K562 (cell line): ENCODE data around the gene PTCH1.

Source experiments
- BRD9 ChIP-seq: fragments of 450-650 bp; IDR thresholded peaks from 2 replicates; pipeline ENCODE4 v1.6.1; 2018; ENCODE audit warnings: low read depth; ENCODE audit not compliant: partially characterized antibody
- CBX5 ChIP-seq: IDR thresholded peaks from 2 replicates; pipeline ENCODE4 v1.6.1; 2014; ENCODE audit warnings: low read depth, borderline replicate concordance
- CTCF ChIP-seq, 3 experiments: IDR thresholded peaks in 2 of 3; conservative IDR thresholded peaks in 1 of 3; 2 replicates each; pipeline ENCODE4 v1.5.1; 2011 to 2012; ENCODE audit warnings: low read length in 3 of 3, mild to moderate bottlenecking in 3 of 3, control low read depth in 2 of 3, improper control_type of control experiment in 1 of 3, inconsistent platforms in 1 of 3, low read depth in 1 of 3, mixed read lengths in 1 of 3, moderate library complexity in 1 of 3; ENCODE audit not compliant: insufficient read depth in 2 of 3
- FOXK2 ChIP-seq, 2 experiments: fragments of 450-650 bp; IDR thresholded peaks in 1 of 2; conservative IDR thresholded peaks in 1 of 2; 2 replicates each; pipeline ENCODE4 v1.6.1; 2016; ENCODE audit warnings: low read depth in 2 of 2, mild to moderate bottlenecking in 1 of 2
- GABPA ChIP-seq: fragments of 200-800 bp; sonication (Bioruptor generic); conservative IDR thresholded peaks from 2 replicates; pipeline ENCODE4 v1.6.1; 2016; ENCODE audit warnings: low read depth, missing genetic modification characterization, missing compliant biosample characterization
- MEF2D ChIP-seq: conservative IDR thresholded peaks from 2 replicates; pipeline ENCODE4 v1.6.1; 2016; ENCODE audit warnings: low read depth, missing genetic modification characterization, missing compliant biosample characterization
- MYNN ChIP-seq, 2 experiments: sonication (generic); formaldehyde crosslinking in 1 of 2; IDR thresholded peaks; 2 replicates each; pipeline versions ENCODE4 v1.5.0 to v1.6.1; 2016 to 2020; ENCODE audit warnings: antibody characterized with exemption in 1 of 2, missing genetic modification reagents in 1 of 2
- NFRKB ChIP-seq: fragments of 450-650 bp; IDR thresholded peaks from 2 replicates; pipeline ENCODE4 v1.6.1; 2016; ENCODE audit warnings: low read depth
- RHOXF2B ChIP-seq: fragments of 250-450 bp; sonication (Bioruptor Pico); conservative IDR thresholded peaks from 2 replicates; pipeline ENCODE4 v1.5.1; 2021
- ZNF217 ChIP-seq: sonication (generic); formaldehyde crosslinking; IDR thresholded peaks from 2 replicates; pipeline ENCODE4 v1.8.0; 2022; ENCODE audit warnings: mild to moderate bottlenecking, missing genetic modification reagents
- TF ChIP-seq, protein P1 (sequence below): sonication (generic); formaldehyde crosslinking; IDR thresholded peaks from 2 replicates; pipeline ENCODE4 v1.8.1; 2023; ENCODE audit warnings: mild to moderate bottlenecking, missing genetic modification reagents, moderate library complexity
- TF ChIP-seq, protein P2 (sequence below): fragments of 150-350 bp; conservative IDR thresholded peaks from 2 replicates; pipeline ENCODE4 v1.6.1; 2014; ENCODE audit warnings: low read length
- TF ChIP-seq, protein P3 (sequence below): fragments of 250-450 bp; sonication (Bioruptor Pico); IDR thresholded peaks from 2 replicates; pipeline ENCODE4 v1.8.0; 2021; ENCODE audit warnings: moderate library complexity, mild to moderate bottlenecking, inconsistent platforms

GRCh38 chr9:95551406-95551805 lies 34.6 kb upstream of the PTCH1 start:
- no peak for TF ChIP-seq CBX5
- TF ChIP-seq CTCF (IDR thresholded peaks at IDR 0.05 in 2 of 3, conservative IDR thresholded peaks at IDR 0.05 in 1 of 3; ENCODE audit: insufficient read depth in 2 of 3, low read depth in 1 of 3, low read length in 3 of 3): no peak
- no peak for TF ChIP-seq MYNN (IDR thresholded peaks at IDR 0.05)
- TF ChIP-seq MYNN (CRISPR knock-in tag; IDR thresholded peaks at IDR 0.05): no peak
- TF ChIP-seq, protein P1, sequence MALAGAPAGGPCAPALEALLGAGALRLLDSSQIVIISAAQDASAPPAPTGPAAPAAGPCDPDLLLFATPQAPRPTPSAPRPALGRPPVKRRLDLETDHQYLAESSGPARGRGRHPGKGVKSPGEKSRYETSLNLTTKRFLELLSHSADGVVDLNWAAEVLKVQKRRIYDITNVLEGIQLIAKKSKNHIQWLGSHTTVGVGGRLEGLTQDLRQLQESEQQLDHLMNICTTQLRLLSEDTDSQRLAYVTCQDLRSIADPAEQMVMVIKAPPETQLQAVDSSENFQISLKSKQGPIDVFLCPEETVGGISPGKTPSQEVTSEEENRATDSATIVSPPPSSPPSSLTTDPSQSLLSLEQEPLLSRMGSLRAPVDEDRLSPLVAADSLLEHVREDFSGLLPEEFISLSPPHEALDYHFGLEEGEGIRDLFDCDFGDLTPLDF (CRISPR knock-in tag): no peak
- TF ChIP-seq, protein P2, sequence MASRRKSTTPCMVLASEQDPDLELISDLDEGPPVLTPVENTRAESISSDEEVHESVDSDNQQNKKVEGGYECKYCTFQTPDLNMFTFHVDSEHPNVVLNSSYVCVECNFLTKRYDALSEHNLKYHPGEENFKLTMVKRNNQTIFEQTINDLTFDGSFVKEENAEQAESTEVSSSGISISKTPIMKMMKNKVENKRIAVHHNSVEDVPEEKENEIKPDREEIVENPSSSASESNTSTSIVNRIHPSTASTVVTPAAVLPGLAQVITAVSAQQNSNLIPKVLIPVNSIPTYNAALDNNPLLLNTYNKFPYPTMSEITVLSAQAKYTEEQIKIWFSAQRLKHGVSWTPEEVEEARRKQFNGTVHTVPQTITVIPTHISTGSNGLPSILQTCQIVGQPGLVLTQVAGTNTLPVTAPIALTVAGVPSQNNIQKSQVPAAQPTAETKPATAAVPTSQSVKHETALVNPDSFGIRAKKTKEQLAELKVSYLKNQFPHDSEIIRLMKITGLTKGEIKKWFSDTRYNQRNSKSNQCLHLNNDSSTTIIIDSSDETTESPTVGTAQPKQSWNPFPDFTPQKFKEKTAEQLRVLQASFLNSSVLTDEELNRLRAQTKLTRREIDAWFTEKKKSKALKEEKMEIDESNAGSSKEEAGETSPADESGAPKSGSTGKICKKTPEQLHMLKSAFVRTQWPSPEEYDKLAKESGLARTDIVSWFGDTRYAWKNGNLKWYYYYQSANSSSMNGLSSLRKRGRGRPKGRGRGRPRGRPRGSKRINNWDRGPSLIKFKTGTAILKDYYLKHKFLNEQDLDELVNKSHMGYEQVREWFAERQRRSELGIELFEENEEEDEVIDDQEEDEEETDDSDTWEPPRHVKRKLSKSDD: no peak
- TF ChIP-seq NFRKB: no peak
- no peak for TF ChIP-seq FOXK2 (conservative IDR thresholded peaks at IDR 0.05 in 1 of 2, IDR thresholded peaks at IDR 0.05 in 1 of 2; ENCODE audit: low read depth in 2 of 2)
- TF ChIP-seq, protein P3, sequence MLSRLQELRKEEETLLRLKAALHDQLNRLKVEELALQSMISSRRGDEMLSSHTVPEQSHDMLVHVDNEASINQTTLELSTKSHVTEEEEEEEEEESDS (CRISPR knock-in tag): no peak
- TF ChIP-seq MEF2D (tag): no peak
- no peak for TF ChIP-seq BRD9
- no peak for TF ChIP-seq RHOXF2B
- no peak for TF ChIP-seq GABPA (tag)
- TF ChIP-seq ZNF217: no peak
